Thoracic aorta (tissue), 2 donors: ENCODE results near the gene ZNF609. TPM values are rescaled to one million over a fixed set of nuclear protein-coding genes. Genes with fewer than 3 reads are reported as not detected.

Experiments used
- ATAC-seq: fragments of 150-250 bp; one replicate; pipeline ENCODE4 v1.8.0; 2017; ENCODE audit warnings: low read depth; ENCODE audit not compliant: insufficient number of reproducible peaks, low FRiP score
- DNase-seq: peaks from one replicate; pipeline ENCODE4 v3.0.0-alpha.2; 2020; ENCODE audit warnings: low spot score
- H3K27ac ChIP-seq, 2 donors: fragments of 200-600 bp; sonication (generic); 1 replicate in 1 of 2; 2 replicates in 1 of 2; pipeline ENCODE4 v1.5.1; 2016; ENCODE audit warnings: mild to moderate bottlenecking in 2 of 2, moderate library complexity in 2 of 2
- H3K27me3 ChIP-seq: fragments of 200-600 bp; sonication (generic); replicated peaks from 2 replicates; pipeline ENCODE4 v1.6.0; 2016; ENCODE audit warnings: mild to moderate bottlenecking; ENCODE audit not compliant: insufficient read depth
- H3K36me3 ChIP-seq: fragments of 200-600 bp; sonication (generic); one replicate; pipeline ENCODE4 v1.5.1; 2016
- H3K4me1 ChIP-seq, 2 donors: fragments of 200-600 bp; sonication (generic); 1 replicate in 1 of 2; 2 replicates in 1 of 2; pipeline versions ENCODE4 v1.5.1 to v1.6.0; 2016; ENCODE audit warnings: low read depth in 2 of 2, mild to moderate bottlenecking in 1 of 2; ENCODE audit not compliant: control insufficient read depth in 1 of 2
- H3K4me3 ChIP-seq: fragments of 200-600 bp; sonication (generic); 2 replicates; pipeline ENCODE4 v1.5.1; 2016; ENCODE audit warnings: mild to moderate bottlenecking
- H3K9me3 ChIP-seq: fragments of 200-600 bp; sonication (generic); 2 replicates; pipeline ENCODE4 v1.5.1; 2016
- CTCF ChIP-seq: fragments of 200-600 bp; sonication (generic); IDR thresholded peaks from one replicate; pipeline ENCODE4 v1.5.1; 2019; ENCODE audit warnings: antibody characterized with exemption
- total RNA-seq, 2 donors: library from RNA; depleted of rRNA; stranded (reverse); fragments of >200 nt; gene quantifications; one replicate each; pipeline versions ENCODE4 v1.1.0 to v1.2.3, GENCODE V29; 2016

ZNF609 gene
- total RNA-seq, 2 donors from 2014 or later = 25.2 to 38.8 TPM

- no peaks in the 10 kb centered on the region for H3K27me3 ChIP-seq
- ATAC-seq = no peak
- H3K36me3 ChIP-seq = peaks cover 4% of the 10 kb centered on the region
- H3K27ac ChIP-seq = no peak overlapping the region
- TF ChIP-seq CTCF = no peak
- no peak overlapping the region for H3K4me3 ChIP-seq
- DNase-seq = no peak
- peaks cover 12 to 13% of the 10 kb centered on the region in 2 donors for H3K4me1 ChIP-seq
- H3K9me3 ChIP-seq = no peaks in the 10 kb centered on the region
Observed at GRCh38 chr15:64619880-64620839, 159.8 kb downstream of the ZNF609 start.

DNA sequence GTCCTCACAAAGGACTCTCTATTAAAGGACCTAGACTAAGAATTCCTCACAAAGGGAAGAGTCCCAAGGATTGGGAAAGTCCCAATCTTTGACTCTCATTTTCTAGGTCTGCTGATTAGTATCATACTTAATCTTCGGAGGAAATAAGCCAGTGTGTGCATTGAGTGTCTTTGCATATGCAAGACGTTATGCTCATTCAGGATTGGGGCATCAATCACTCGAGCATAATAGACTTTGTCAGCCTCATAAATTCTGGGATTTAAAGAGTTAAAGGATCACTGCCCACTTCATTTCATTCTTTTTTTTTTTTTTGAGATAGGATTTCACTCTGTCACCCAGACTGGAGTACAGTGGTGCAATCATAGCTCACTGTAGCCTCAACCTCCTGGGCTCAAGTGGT is 160.7 kb downstream of the ZNF609 start:
- DNase-seq = no peak
- Histone ChIP-seq H3K9me3 (no peaks in the 10 kb centered on the region), H3K27me3 (no peaks in the 10 kb centered on the region), H3K27ac (no peak overlapping the region), H3K36me3 (peaks cover 4% of the 10 kb centered on the region), H3K4me1 (peaks cover 12 to 13% of the 10 kb centered on the region in 2 donors), H3K4me3 (no peak overlapping the region)
- TF ChIP-seq CTCF = no peak
- no peak for ATAC-seq

DNA sequence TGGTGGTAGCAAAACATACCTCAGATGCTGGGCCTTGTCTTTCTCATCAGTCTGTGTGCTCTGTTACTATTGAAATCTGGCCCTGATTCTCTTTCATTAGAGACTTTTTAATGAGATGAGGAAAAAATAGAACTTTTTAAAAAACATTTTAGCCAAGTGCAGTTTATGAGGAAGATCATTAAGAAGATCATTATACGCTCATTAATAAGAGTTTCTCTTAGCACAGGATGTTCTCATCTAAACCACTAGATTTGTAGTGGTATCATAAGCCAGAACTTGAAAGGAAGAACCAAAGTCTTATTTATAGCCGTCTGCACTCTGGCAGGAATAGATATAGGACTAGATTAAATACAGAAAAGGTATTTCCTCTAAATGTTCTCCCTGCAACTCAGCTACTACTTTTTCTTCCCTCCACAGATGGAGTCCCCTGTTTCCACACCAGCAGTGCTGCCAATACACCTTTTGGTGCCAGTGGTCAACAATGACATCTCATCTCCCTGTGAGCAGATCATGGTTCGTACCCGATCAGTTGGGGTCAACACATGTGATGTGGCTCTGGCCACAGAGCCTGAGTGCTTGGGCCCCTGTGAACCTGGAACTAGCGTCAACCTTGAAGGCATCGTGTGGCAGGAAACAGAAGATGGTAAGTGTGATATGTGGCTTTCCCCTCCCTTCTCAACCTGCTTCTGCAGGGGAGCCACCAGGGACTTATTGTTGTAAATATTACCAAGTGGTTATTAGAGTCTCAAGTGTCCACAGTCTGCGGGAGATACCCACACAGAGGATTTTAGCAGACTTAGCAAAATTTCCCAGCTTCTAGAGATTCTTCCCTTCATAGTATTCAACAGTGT is 162.3 kb downstream of the ZNF609 start:
- Histone ChIP-seq H3K27ac (no peak overlapping the region), H3K36me3 (peaks cover 4% of the 10 kb centered on the region), H3K9me3 (no peaks in the 10 kb centered on the region), H3K27me3 (no peaks in the 10 kb centered on the region), H3K4me1 (peaks cover 12 to 13% of the 10 kb centered on the region in 2 donors), H3K4me3 (no peak overlapping the region)
- TF ChIP-seq CTCF = no peak
- DNase-seq (no peak), ATAC-seq (no peak)

DNA sequence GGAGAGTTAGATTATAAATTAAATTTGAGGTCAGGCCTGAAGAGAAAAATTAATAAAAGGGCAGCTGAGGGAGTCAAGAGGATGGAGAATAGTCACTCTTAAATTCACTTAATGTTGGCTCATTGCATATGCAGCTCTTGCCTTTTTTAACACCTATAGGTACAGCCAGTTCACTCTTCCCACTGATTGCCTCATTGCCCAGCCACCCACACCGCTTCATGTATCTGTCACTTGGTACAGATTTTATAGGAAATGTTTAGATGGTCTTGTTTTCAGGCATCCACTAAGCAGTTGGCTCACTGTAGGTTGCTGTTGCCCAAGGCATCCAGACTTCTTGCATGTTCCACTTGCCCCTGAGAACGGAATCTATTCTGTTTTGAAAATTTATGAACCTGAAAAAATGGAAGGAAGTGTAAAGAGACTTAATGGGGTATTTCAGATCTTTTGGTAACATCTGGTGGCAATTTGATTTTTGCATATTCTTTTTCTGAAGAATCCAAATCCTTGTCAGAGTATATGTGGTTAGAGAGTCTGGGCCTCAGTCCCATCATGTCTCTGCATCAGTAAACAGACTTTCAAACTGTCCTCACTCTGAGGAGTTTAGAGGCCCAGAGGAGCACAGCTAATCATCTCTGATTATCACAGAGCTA is 163.1 kb downstream of the ZNF609 start:
- DNase-seq (no peak), ATAC-seq (no peak)
- no peaks in the 10 kb centered on the region for H3K9me3 ChIP-seq
- H3K27ac ChIP-seq = no peak overlapping the region
- H3K4me1 ChIP-seq = peaks cover 12 to 13% of the 10 kb centered on the region in 2 donors
- H3K27me3 ChIP-seq = no peaks in the 10 kb centered on the region
- no peak overlapping the region for H3K4me3 ChIP-seq
- peaks cover 4% of the 10 kb centered on the region for H3K36me3 ChIP-seq
- no peak for TF ChIP-seq CTCF
